ENCODE results near the gene FBXL19. TPM values are rescaled to one million over a fixed set of nuclear protein-coding genes. Genes with fewer than 3 reads are reported as not detected.
A peak's percentile ranks its signal among the peaks of the same experiment; 100 is the strongest.

Gene FBXL19
- polyA plus RNA-seq, 1 of the 3 experiments (the other 2 are of a cell fraction): 20.6 TPM

- Histone ChIP-seq H3K9ac (peak overlapping the region; percentile 91), H3K4me2 (peak overlapping the region; percentile 98), H3F3A (replicated peaks; ENCODE audit: insufficient read depth) (peaks cover 31% of the 10 kb centered on the region), H3K27ac (ENCODE audit: low read depth in 2 of 2, low read length in 1 of 2) (peak overlapping the region; percentile 71 to 77; a peak in 2 of 4 replicates), H3K9me2 (no peaks in the 10 kb centered on the region), H3K4me3 (ENCODE audit: low read depth in 2 of 2, low read length in 1 of 2) (peak overlapping the region; percentile 75 to 88), H3K4me1 (ENCODE audit: control insufficient read depth in 1 of 2, insufficient read depth in 2 of 2, low read depth in 1 of 2, low read length in 1 of 2) (peaks cover 12 to 29% of the 10 kb centered on the region in 2 experiments; a peak in 3 of 4 replicates), H3K79me2 (ENCODE audit: insufficient read depth) (peaks cover 43% of the 10 kb centered on the region), H2AFZ (ENCODE audit: low read depth) (no peak overlapping the region), H3K9me3 (no peaks in the 10 kb centered on the region), H3K36me3 (replicated peaks in 1 of 2; ENCODE audit: control insufficient read depth in 1 of 2, insufficient read depth in 2 of 2, low read length in 1 of 2) (peaks cover 12 to 34% of the 10 kb centered on the region in 2 experiments), H4K20me1 (ENCODE audit: insufficient read depth) (no peaks in the 10 kb centered on the region), H3K27me3 (ENCODE audit: insufficient read depth) (no peaks in the 10 kb centered on the region)
- TF ChIP-seq YY1 (IDR thresholded peaks at IDR 0.05; ENCODE audit: low read depth) (no peak), EP300 (IDR thresholded peaks at IDR 0.05; ENCODE audit: borderline replicate concordance in 1 of 2, low read depth in 1 of 2, low read length in 1 of 2) (no peak), TEAD4 (IDR thresholded peaks at IDR 0.05; ENCODE audit: borderline replicate concordance, insufficient read depth) (no peak), RCOR1 (IDR thresholded peaks at IDR 0.05; ENCODE audit: low read length) (no peak), ZBTB33 (IDR thresholded peaks at IDR 0.05; ENCODE audit: borderline replicate concordance, low read depth) (no peak), JUND (IDR thresholded peaks at IDR 0.05) (no peak), SIN3A (IDR thresholded peaks at IDR 0.05; ENCODE audit: borderline replicate concordance, low read depth, low read length) (no peak), IRF3 (IDR thresholded peaks at IDR 0.05; ENCODE audit: low read depth, low read length) (no peak), MAX (IDR thresholded peaks at IDR 0.05; ENCODE audit: low read depth) (no peak), FOXJ3 (CRISPR knock-in tag; IDR thresholded peaks at IDR 0.05) (no peak), SMC3 (IDR thresholded peaks at IDR 0.05; ENCODE audit: low read depth, low read length) (no peak), REST (IDR thresholded peaks at IDR 0.05; ENCODE audit: low read depth, low read length) (no peak), USF2 (IDR thresholded peaks at IDR 0.05; ENCODE audit: borderline replicate concordance, low read depth, low read length) (no peak), RXRA (IDR thresholded peaks at IDR 0.05; ENCODE audit: borderline replicate concordance, low read depth) (no peak), GABPA (IDR thresholded peaks at IDR 0.05; ENCODE audit: low read depth) (no peak), CTCF (IDR thresholded peaks at IDR 0.05) (no peak), TCF12 (IDR thresholded peaks at IDR 0.05) (no peak), FOSL2 (IDR thresholded peaks at IDR 0.05; ENCODE audit: borderline replicate concordance, low read depth) (no peak), CHD2 (IDR thresholded peaks at IDR 0.05; ENCODE audit: low read length, partially characterized antibody) (no peak)
- ChIA-PET POLR2A (interaction anchor here (0.6 to 1.1 kb wide), 5 partner anchors 9 to 115 kb away, joined by 3 to 5 read pairs (median 3); no protein-coding TSS in a partner anchor), CTCF (interaction anchor here (1.0 to 3.9 kb wide), 5 partner anchors 9 to 49 kb away, joined by 3 to 14 read pairs (median 5); no protein-coding TSS in a partner anchor)
- WGBS (ENCODE audit: low lambda C conversion rate): 87% methylated on average over 15 of the region's 20 CpGs
- DNase-seq: no peak
Measured at GRCh38 chr16:30892670-30893416, 30.5 kb upstream of the FBXL19 start.
